Loucy (cell line): Measurements from ENCODE around the gene ZNF511.

Experiments
- EZH2phosphoT487 ChIP-seq: fragments of 200-600 bp; IDR thresholded peaks from 2 replicates; pipeline ENCODE4 v1.6.1; 2018; ENCODE audit warnings: antibody characterized with exemption, mild to moderate bottlenecking, moderate library complexity, borderline replicate concordance
- TF ChIP-seq, protein P1 (sequence below): fragments of 200-600 bp; sonication (generic); conservative IDR thresholded peaks from 2 replicates; pipeline ENCODE4 v1.5.1; 2014; ENCODE audit warnings: mild to moderate bottlenecking, antibody characterized with exemption, low read length

DNA sequence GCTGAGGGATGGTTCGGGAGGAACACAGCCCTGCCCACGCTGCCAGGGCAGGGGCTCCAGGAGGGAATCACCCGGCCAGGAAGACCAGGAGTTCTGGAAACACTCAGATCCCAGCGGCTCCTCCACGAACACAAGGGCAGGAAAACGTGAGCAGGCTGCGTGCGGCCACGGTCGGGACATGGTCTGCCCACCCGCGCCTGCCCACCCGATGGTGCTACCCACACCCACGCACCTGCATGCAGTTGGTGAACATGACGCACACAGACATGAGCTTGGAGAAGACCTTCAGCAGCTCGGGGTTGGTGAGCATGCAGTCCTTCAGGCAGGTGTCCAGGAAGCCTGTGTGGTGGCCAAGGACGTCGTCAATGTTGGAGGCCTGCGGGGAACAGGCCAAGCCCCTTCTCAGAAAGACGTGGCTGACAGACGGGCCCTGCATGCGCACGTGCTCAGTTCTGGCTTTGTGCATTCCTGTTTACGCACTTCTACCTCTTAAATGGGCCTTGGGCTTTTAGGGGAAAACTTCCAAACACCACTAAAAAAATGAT is 25.8 kb upstream of the ZNF511 start:
- TF ChIP-seq, protein P1, sequence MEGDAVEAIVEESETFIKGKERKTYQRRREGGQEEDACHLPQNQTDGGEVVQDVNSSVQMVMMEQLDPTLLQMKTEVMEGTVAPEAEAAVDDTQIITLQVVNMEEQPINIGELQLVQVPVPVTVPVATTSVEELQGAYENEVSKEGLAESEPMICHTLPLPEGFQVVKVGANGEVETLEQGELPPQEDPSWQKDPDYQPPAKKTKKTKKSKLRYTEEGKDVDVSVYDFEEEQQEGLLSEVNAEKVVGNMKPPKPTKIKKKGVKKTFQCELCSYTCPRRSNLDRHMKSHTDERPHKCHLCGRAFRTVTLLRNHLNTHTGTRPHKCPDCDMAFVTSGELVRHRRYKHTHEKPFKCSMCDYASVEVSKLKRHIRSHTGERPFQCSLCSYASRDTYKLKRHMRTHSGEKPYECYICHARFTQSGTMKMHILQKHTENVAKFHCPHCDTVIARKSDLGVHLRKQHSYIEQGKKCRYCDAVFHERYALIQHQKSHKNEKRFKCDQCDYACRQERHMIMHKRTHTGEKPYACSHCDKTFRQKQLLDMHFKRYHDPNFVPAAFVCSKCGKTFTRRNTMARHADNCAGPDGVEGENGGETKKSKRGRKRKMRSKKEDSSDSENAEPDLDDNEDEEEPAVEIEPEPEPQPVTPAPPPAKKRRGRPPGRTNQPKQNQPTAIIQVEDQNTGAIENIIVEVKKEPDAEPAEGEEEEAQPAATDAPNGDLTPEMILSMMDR: no peak
- TF ChIP-seq EZH2phosphoT487: no peak
